Mucosa of descending colon (tissue), 3 donors: ENCODE results near the gene NRG3. TPM values are rescaled to one million over a fixed set of nuclear protein-coding genes. Genes with fewer than 3 reads are reported as not detected.

Source experiments
- ATAC-seq: fragments of 200-7000 bp; cut with Tn5 transposase; one replicate; pipeline ENCODE4 v1.9.1; 2020; ENCODE audit warnings: mild to moderate bottlenecking, moderate library complexity
- DNase-seq, 3 donors: peaks; one replicate each; pipeline ENCODE4 v3.0.0-alpha.2; 2020
- H3K36me3 ChIP-seq: fragments of 200-600 bp; one replicate; pipeline ENCODE4 v1.8.0; 2021; ENCODE audit warnings: low read depth, mild to moderate bottlenecking
- H3K4me1 ChIP-seq: fragments of 200-600 bp; one replicate; pipeline ENCODE4 v1.8.0; 2021; ENCODE audit warnings: low read depth, mild to moderate bottlenecking
- H3K4me3 ChIP-seq: fragments of 200-600 bp; one replicate; pipeline ENCODE4 v1.8.0; 2021; ENCODE audit warnings: mild to moderate bottlenecking
- H3K9me3 ChIP-seq: fragments of 200-600 bp; one replicate; pipeline ENCODE4 v1.8.0; 2021; ENCODE audit warnings: mild to moderate bottlenecking
- intact Hi-C, 2 donors: fragments of 100-400 bp; cut with DNase I in 1 of 2; cut with micrococcal nuclease in 1 of 2; formaldehyde crosslinking; loops; one replicate each; pipeline versions ENCODE4 v1.11.0 to v1.11.1; 2022; cut with DNase I, micrococcal nuclease
- total RNA-seq, 3 donors: library from RNA; stranded (reverse); fragmentation: NEBNext Ultra II Directional in 2 of 3; extraction: Animal tissue kit (Norgen Biotek cat#: 25700) in 2 of 3; gene quantifications; one replicate each; pipeline versions ENCODE4 v1.2.1 to v1.2.4, GENCODE V29; 2021 to 2023
- TF ChIP-seq, protein P1 (sequence below): fragments of 200-600 bp; IDR thresholded peaks from one replicate; pipeline ENCODE4 v1.8.0; 2022; ENCODE audit warnings: antibody characterized with exemption, mild to moderate bottlenecking
- donor health status: DM: no; HTN: no; CAD: no; lungs with moderate emphysema.
- donor health status: DM: no; HTN: no; CAD: no.
- donor health status: DM: no; HTN: yes; CAD: no.

NRG3 gene
- total RNA-seq, 3 donors from 2014 or later, result 0.12 to 0.73 (median 0.23) TPM

DNA sequence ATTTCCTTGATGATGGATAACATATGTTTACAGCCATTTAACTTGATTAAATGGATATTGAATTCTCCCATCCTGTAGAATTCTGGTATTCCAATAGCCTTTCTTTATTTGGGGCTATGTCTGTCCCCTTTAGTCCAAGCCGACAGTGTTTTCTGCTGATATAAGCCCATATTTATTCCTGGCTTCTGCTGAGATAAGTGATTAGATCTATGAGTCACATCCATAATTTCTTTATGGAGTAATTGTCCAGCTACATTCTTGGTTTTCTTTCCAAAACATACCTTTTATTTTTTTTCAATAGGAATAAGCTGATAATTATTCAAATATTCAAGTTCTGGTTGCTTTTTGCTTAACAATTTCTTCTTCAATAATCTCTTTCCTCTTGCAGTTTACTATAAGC lies 106.7 kb downstream of the NRG3 start:
- DNase-seq, result no peak
- intact Hi-C loops, result no loop called here
- TF ChIP-seq, protein P1, sequence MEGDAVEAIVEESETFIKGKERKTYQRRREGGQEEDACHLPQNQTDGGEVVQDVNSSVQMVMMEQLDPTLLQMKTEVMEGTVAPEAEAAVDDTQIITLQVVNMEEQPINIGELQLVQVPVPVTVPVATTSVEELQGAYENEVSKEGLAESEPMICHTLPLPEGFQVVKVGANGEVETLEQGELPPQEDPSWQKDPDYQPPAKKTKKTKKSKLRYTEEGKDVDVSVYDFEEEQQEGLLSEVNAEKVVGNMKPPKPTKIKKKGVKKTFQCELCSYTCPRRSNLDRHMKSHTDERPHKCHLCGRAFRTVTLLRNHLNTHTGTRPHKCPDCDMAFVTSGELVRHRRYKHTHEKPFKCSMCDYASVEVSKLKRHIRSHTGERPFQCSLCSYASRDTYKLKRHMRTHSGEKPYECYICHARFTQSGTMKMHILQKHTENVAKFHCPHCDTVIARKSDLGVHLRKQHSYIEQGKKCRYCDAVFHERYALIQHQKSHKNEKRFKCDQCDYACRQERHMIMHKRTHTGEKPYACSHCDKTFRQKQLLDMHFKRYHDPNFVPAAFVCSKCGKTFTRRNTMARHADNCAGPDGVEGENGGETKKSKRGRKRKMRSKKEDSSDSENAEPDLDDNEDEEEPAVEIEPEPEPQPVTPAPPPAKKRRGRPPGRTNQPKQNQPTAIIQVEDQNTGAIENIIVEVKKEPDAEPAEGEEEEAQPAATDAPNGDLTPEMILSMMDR, result no peak
- ATAC-seq, result no peak
- Histone ChIP-seq H3K36me3 (no peaks in the 10 kb centered on the region), H3K9me3 (peaks cover 21% of the 10 kb centered on the region), H3K4me1 (no peaks in the 10 kb centered on the region), H3K4me3 (no peak overlapping the region)

GRCh38 chr10:81984428-81984827 lies 109.4 kb downstream of the NRG3 start:
- Histone ChIP-seq H3K4me3 (no peak overlapping the region), H3K9me3 (peaks cover 18% of the 10 kb centered on the region), H3K4me1 (no peaks in the 10 kb centered on the region), H3K36me3 (no peaks in the 10 kb centered on the region)
- DNase-seq, result no peak
- no peak for ATAC-seq
- intact Hi-C loops, result no loop called here
- TF ChIP-seq, protein P1, result no peak

GRCh38 chr10:81995254-81995653 lies 120.3 kb downstream of the NRG3 start:
- H3K9me3 ChIP-seq, result peaks cover 4% of the 10 kb centered on the region
- no peaks in the 10 kb centered on the region for H3K36me3 ChIP-seq
- TF ChIP-seq, protein P1, result no peak
- intact Hi-C loops, result no loop called here
- H3K4me3 ChIP-seq, result no peak overlapping the region
- H3K4me1 ChIP-seq, result no peaks in the 10 kb centered on the region
- ATAC-seq, result no peak
- no peak for DNase-seq

- DNase-seq (no peak), ATAC-seq (no peak)
- peaks cover 4% of the 10 kb centered on the region for H3K9me3 ChIP-seq
- no peak overlapping the region for H3K4me3 ChIP-seq
- TF ChIP-seq, protein P1, result no peak
- no peaks in the 10 kb centered on the region for H3K4me1 ChIP-seq
- intact Hi-C loops, result no loop called here
- no peaks in the 10 kb centered on the region for H3K36me3 ChIP-seq
These were observed 121.9 kb downstream of the NRG3 start for GRCh38 chr10:81996927-81997326.

GRCh38 chr10:82020999-82021398 lies 146.0 kb downstream of the NRG3 start:
- TF ChIP-seq, protein P1, result no peak
- H3K4me1 ChIP-seq, result no peaks in the 10 kb centered on the region
- intact Hi-C loops, result no loop called here
- DNase-seq, result no peak
- H3K9me3 ChIP-seq, result peaks cover 9% of the 10 kb centered on the region
- H3K4me3 ChIP-seq, result no peak overlapping the region
- no peaks in the 10 kb centered on the region for H3K36me3 ChIP-seq
- ATAC-seq, result no peak

GRCh38 chr10:82027711-82028110 lies 152.7 kb downstream of the NRG3 start:
- no peaks in the 10 kb centered on the region for H3K36me3 ChIP-seq
- no peak for ATAC-seq
- peaks cover 8% of the 10 kb centered on the region for H3K9me3 ChIP-seq
- TF ChIP-seq, protein P1, result no peak
- H3K4me1 ChIP-seq, result no peaks in the 10 kb centered on the region
- DNase-seq, result no peak
- intact Hi-C loops, result no loop called here
- no peak overlapping the region for H3K4me3 ChIP-seq
